LNCAP (cell line): ENCODE data around the gene RTEL1.

Source experiments
- CTCF ChIP-seq: fragments of 450-650 bp; IDR thresholded peaks from 2 replicates; pipeline ENCODE4 v1.5.1; 2017; ENCODE audit warnings: mild to moderate bottlenecking

Gene RTEL1

GRCh38 chr20:63651942-63652191 lies 6.2 kb upstream of the RTEL1 start:
- TF ChIP-seq CTCF, result no peak

GRCh38 chr20:63652192-63652980 lies 5.7 kb upstream of the RTEL1 start:
- TF ChIP-seq CTCF, result no peak

GRCh38 chr20:63653041-63653973 lies 4.8 kb upstream of the RTEL1 start, which contains the start of gene STMN3:
Gene STMN3, minus strand, starts transcription at chr20:63653424. Its CDS starts 79 bp downstream, at chr20:63653345.
- TF ChIP-seq CTCF, result no peak

- TF ChIP-seq CTCF, result no peak
Measured at GRCh38 chr20:63653974-63654668, 4.0 kb upstream of the RTEL1 start.

GRCh38 chr20:63655249-63655648 lies 2.9 kb upstream of the RTEL1 start:
- no peak for TF ChIP-seq CTCF

- no peak for TF ChIP-seq CTCF
Measured at GRCh38 chr20:63656451-63656850, 1.7 kb upstream of the RTEL1 start.

GRCh38 chr20:63657260-63657936 lies 714 bp upstream of the RTEL1 start:
- TF ChIP-seq CTCF, result no peak
